IPS-NIHi7 (cell line): ENCODE data around the gene TMEM63B.
"Not testable (repeated sequence)": the region's sequence is repeated elsewhere in the genome, so short reads cannot be mapped to it uniquely, and the experiment has no call there.

Source experiments
- DNase-seq: peaks from one replicate; pipeline ENCODE4 v3.0.0; 2012; ENCODE audit warnings: mixed read lengths; ENCODE audit errors: extremely low spot score

The TMEM63B gene

DNA sequence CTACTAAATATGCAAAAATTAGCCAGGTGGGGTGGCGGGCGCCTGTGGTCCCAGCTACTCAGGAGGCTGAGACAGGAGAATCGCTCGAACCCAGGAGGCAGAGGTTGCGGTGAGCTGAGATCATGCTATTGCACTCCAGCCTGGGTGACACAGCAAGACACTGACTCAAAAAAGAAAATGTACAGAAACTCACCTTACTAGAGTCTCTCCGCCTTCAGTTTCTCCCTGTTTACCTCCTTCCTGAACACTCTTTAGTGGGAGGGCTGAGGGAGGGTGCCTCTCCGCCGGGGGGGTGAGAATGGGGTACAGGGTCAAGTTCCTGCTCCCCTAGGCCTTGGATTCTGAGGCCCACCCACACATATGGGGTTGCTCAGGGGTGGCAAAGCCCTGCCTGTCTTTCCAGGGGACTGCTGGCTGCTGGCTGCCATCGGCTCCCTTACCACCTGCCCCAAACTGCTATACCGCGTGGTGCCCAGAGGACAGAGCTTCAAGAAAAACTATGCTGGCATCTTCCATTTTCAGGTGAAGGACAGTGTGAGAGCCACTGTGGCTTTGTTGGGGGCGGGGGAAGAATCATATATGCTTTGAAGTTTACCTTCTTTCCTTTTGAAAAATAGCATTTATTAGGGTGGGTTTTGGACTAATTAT, 44.7 kb downstream of the TMEM63B start:
- no peak for DNase-seq

DNA sequence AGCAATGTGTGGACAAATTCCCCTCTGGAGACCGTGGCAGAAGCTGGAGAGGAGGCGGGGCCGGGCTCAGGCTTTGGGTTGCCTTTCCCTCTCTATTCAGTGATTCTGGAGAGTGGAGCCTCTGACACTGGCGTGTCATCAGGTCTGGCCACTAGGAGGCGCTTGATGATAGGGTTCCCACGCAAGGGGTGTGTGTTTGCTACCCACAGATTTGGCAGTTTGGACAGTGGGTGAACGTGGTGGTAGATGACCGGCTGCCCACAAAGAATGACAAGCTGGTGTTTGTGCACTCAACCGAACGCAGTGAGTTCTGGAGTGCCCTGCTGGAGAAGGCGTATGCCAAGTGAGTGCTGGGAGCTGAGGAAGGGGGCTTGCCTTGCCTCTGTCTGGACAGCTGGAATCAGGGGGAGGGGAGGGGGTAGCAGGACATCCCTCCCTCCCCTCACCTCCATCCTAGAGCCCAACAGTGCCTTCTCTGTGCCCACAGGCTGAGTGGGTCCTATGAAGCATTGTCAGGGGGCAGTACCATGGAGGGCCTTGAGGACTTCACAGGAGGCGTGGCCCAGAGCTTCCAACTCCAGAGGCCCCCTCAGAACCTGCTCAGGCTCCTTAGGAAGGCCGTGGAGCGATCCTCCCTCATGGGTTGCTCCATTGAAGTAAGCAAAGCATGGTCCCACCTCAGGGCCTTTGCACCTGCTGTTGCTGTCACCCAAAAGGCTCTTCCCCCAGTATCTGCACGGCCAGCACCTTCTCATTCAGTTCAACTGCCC, 45.6 kb downstream of the TMEM63B start:
- DNase-seq = peak; percentile 92

GRCh38 chr6:44176130-44176761, 48.9 kb downstream of the TMEM63B start:
- DNase-seq = no peak

- no peak for DNase-seq
Observed at GRCh38 chr6:44176762-44177509, 49.6 kb downstream of the TMEM63B start.

DNA sequence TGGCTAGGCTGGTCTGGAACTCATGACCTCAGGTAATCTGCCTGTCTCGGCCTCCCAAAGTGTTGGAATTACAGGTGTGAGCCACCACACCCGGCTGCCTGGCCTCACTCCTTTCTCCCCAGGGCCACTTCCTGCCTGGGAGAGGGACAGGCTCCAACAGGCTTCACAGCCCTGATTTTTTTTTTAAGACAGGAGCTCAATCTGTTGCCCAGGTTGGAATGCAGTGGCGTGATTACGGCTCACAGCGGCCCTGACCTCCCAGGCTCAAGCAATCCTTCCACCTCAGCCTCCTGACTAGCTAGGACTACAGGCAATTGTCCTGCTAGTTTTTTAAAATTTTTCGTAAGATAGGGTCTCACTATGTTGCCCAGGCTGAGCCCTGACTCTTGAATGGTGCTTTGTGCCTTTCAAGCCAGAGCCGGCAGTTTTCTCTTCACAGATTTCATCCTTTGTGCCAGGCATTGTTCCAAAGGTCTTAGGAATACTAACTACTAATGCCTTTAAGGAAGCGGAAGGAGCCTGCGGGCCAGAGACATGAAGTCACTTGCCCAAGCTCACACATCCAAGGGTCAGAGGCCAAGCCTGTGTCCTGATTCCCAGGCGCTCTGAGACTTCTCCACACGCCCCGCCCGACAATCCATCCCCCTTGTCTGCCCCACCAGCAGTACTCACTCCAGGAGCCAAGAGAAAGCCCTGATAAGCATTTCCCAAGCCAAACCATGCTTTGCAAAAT, 50.5 kb downstream of the TMEM63B start:
- no peak for DNase-seq

DNA sequence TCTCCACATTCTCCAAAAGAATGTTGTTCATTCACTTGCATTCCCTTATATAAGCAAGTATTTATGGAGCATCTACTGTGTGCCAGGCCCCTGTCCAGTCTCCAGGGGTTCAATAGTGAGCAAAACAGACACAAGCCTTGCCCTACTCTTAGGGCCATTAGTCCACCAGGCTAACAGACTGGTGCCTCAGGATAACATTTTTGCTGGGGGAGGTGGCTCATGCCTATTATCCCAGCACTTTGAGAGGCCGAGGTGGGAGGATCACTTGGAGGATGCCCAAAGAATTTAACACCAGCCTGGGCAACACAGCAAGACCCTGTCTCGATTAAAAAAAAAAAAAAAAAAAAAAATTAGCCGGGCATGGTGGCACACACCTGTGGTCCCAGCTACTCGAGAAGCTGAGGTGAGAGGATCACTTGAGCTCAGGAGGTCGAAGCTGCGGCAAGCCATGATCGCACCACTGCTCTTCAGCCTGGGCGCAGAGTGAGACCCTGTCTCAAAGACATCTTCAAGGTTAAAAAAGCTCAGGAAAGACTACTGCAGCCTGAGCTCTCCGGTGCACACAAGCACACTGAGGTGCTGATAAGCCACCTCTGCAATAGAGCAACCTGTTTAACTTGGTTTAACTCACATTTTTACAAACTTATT, 51.2 kb downstream of the TMEM63B start:
- DNase-seq = no peak

- no peak for DNase-seq
Observed at GRCh38 chr6:44179072-44179536, 51.8 kb downstream of the TMEM63B start.

GRCh38 chr6:44179648-44180047, 52.3 kb downstream of the TMEM63B start:
- DNase-seq = no peak

DNA sequence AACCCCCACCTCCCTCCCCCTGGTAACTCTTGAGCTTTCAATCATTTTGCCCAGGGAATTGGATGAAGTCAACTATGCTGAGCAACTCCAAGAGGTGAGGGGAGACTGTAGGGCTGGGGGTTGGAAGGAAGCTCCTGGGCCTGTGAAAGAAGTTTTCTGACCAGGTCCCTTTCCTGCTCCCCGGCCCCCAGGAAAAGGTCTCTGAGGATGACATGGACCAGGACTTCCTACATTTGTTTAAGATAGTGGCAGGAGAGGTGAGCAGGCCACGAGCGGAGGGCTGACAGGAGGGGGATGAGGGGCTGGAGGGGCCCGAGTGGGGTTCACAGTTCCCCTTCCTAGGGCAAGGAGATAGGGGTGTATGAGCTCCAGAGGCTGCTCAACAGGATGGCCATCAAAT, 53.1 kb downstream of the TMEM63B start:
- no peak for DNase-seq

DNA sequence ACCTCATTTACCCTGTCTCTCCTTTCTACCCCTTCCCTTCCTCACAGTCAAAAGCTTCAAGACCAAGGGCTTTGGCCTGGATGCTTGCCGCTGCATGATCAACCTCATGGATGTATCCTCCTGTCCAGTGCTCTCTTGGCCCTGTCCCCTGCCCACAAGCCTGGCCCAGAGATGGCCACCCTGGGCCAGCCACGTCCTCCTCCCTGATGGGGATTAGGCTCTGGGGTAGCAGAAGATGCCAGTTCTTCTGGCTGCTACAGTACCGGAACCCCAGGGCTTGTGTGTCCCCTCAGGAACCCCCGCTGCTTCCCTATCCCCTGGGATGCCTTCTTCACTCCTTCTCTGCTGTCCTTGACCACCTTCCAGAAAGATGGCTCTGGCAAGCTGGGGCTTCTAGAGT, 53.5 kb downstream of the TMEM63B start:
- peak; percentile 7 for DNase-seq

- DNase-seq = not testable (repeated sequence)
Observed at GRCh38 chr6:44181784-44182183, 54.4 kb downstream of the TMEM63B start.

GRCh38 chr6:44182911-44183390, 55.6 kb downstream of the TMEM63B start:
- DNase-seq = no peak

GRCh38 chr6:44183783-44184182, 56.4 kb downstream of the TMEM63B start:
- DNase-seq = peak; percentile 35

GRCh38 chr6:44185356-44185755, 58.0 kb downstream of the TMEM63B start:
- DNase-seq = not testable (repeated sequence)

GRCh38 chr6:44185953-44186634, 58.7 kb downstream of the TMEM63B start:
- DNase-seq = peak; percentile 35

GRCh38 chr6:44186635-44187025, 59.3 kb downstream of the TMEM63B start:
- DNase-seq = no peak

- no peak for DNase-seq
Observed at GRCh38 chr6:44188819-44189218, 61.5 kb downstream of the TMEM63B start.

DNA sequence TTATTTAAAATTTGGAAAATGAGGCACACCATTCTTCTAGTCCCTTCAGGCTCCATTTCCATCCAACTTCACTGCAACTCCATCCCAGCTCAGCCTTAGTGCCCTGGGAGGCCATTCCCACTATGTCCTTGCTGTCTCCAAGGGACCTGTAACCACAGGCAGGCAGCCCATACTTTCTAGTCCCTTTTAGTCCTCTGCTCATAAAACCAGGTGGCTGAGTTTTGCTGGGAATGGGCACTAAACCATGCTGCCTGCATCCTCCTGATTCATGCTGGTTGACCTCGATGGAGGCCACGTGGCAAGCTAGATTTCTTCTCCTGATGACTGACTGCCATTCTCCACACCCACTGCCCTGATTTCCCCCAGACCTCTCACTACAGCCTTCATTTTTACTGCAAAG, 61.9 kb downstream of the TMEM63B start:
- no peak for DNase-seq

DNA sequence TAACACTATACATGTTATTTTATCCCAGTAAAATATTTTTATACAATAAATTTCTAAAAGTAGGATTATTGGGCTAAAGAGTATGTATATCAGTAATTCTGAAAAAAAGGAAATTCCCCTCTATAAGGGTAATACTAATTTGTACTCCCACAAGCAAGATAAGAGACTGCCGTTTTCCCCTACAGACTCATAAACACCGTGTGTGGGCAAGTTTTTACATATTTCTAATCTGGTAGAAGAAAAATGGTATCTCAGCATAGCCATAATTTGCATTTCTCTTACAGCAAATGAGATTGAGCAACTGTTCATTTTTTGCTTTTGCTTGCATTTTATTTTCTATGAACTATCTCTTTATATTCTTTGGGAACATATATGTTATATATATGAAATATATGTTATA, 63.4 kb downstream of the TMEM63B start:
- no peak for DNase-seq

GRCh38 chr6:44192428-44193041, 65.2 kb downstream of the TMEM63B start:
- DNase-seq = peak; percentile 67
